Skeletal muscle satellite cell (primary cell): ENCODE results near the gene GSTA3.
"Not testable (repeated sequence)": the region's sequence is repeated elsewhere in the genome, so short reads cannot be mapped to it uniquely, and the experiment has no call there.

Source experiments
- H3K27me3 ChIP-seq: 2 replicates; pipeline ENCODE4 v1.7.0; 2013; ENCODE audit warnings: low read length; ENCODE audit not compliant: control insufficient read depth, insufficient read depth
- H3K36me3 ChIP-seq: 2 replicates; pipeline ENCODE4 v1.7.0; 2013; ENCODE audit warnings: mild to moderate bottlenecking, control low read depth, low read length; ENCODE audit not compliant: insufficient read depth
- H3K4me1 ChIP-seq: 2 replicates; pipeline ENCODE4 v1.7.0; 2013; ENCODE audit warnings: low read length; ENCODE audit not compliant: control insufficient read depth, insufficient read depth
- H3K4me2 ChIP-seq: 2 replicates; pipeline ENCODE4 v1.7.0; 2013; ENCODE audit warnings: mild to moderate bottlenecking, low read length
- H3K4me3 ChIP-seq: 2 replicates; pipeline ENCODE4 v1.7.0; 2013; ENCODE audit warnings: low read length
- H3K9ac ChIP-seq: 2 replicates; pipeline ENCODE4 v1.7.0; 2013; ENCODE audit warnings: mild to moderate bottlenecking, low read depth, low read length, moderate library complexity
- H3K9me3 ChIP-seq: replicated peaks from 2 replicates; pipeline ENCODE4 v1.7.0; 2013; ENCODE audit warnings: mild to moderate bottlenecking, control low read depth, low read length

Gene GSTA3

GRCh38 chr6:52877786-52878185 lies 31.7 kb downstream of the GSTA3 start:
- Histone ChIP-seq H3K9ac (no peak overlapping the region), H3K36me3 (no peaks in the 10 kb centered on the region), H3K27me3 (peaks cover 14% of the 10 kb centered on the region), H3K4me1 (peaks cover 17% of the 10 kb centered on the region), H3K9me3 (no peaks in the 10 kb centered on the region), H3K4me2 (no peak overlapping the region), H3K4me3 (no peak overlapping the region)

- H3K36me3 ChIP-seq: no peaks in the 10 kb centered on the region
Measured at GRCh38 chr6:52877168-52877567, 32.3 kb downstream of the GSTA3 start.

GRCh38 chr6:52876056-52876787 lies 33.3 kb downstream of the GSTA3 start:
- Histone ChIP-seq H3K4me1 (peaks cover 15% of the 10 kb centered on the region), H3K4me3 (no peak overlapping the region), H3K4me2 (no peak overlapping the region)

More at GRCh38 chr6:52877168-52877567, 32.3 kb downstream of the GSTA3 start:
- Histone ChIP-seq H3K4me1 (peaks cover 17% of the 10 kb centered on the region), H3K27me3 (peaks cover 20% of the 10 kb centered on the region), H3K4me3 (no peak overlapping the region), H3K9ac (no peak overlapping the region), H3K4me2 (no peak overlapping the region), H3K9me3 (no peaks in the 10 kb centered on the region)

GRCh38 chr6:52872031-52872430 lies 37.5 kb downstream of the GSTA3 start:
- H3K9ac ChIP-seq: no peak overlapping the region

More at GRCh38 chr6:52876056-52876787, 33.3 kb downstream of the GSTA3 start:
- no peaks in the 10 kb centered on the region for H3K9me3 ChIP-seq
- H3K27me3 ChIP-seq: peaks cover 24% of the 10 kb centered on the region
- H3K9ac ChIP-seq: no peak overlapping the region
- H3K36me3 ChIP-seq: no peaks in the 10 kb centered on the region

GRCh38 chr6:52871621-52872020 lies 37.9 kb downstream of the GSTA3 start:
- Histone ChIP-seq H3K4me2 (no peak overlapping the region), H3K27me3 (peaks cover 32% of the 10 kb centered on the region), H3K4me3 (no peak overlapping the region), H3K9me3 (no peaks in the 10 kb centered on the region), H3K4me1 (peaks cover under 1% of the 10 kb centered on the region), H3K9ac (no peak overlapping the region), H3K36me3 (no peaks in the 10 kb centered on the region)

More at GRCh38 chr6:52872031-52872430, 37.5 kb downstream of the GSTA3 start:
- Histone ChIP-seq H3K4me1 (peaks cover 4% of the 10 kb centered on the region), H3K36me3 (no peaks in the 10 kb centered on the region), H3K4me2 (no peak overlapping the region), H3K27me3 (peaks cover 32% of the 10 kb centered on the region), H3K9me3 (no peaks in the 10 kb centered on the region), H3K4me3 (no peak overlapping the region)

- not testable (repeated sequence) for H3K4me2 ChIP-seq, H3K9me3 ChIP-seq, H3K4me1 ChIP-seq, H3K9ac ChIP-seq, H3K4me3 ChIP-seq, H3K36me3 ChIP-seq
- H3K27me3 ChIP-seq: peaks cover 32% of the 10 kb centered on the region
Measured at GRCh38 chr6:52870335-52871091, 39.0 kb downstream of the GSTA3 start.

- not testable (repeated sequence) for H3K4me1 ChIP-seq
Measured at GRCh38 chr6:52868899-52869298, 40.6 kb downstream of the GSTA3 start.

GRCh38 chr6:52868240-52868639 lies 41.3 kb downstream of the GSTA3 start:
- Histone ChIP-seq H3K4me1 (no peaks in the 10 kb centered on the region), H3K27me3 (peaks cover 23% of the 10 kb centered on the region), H3K36me3 (no peaks in the 10 kb centered on the region), H3K4me2 (no peak overlapping the region), H3K9me3 (no peaks in the 10 kb centered on the region), H3K9ac (no peak overlapping the region), H3K4me3 (no peak overlapping the region)

More at GRCh38 chr6:52868899-52869298, 40.6 kb downstream of the GSTA3 start:
- not testable (repeated sequence) for H3K4me2 ChIP-seq, H3K9me3 ChIP-seq, H3K36me3 ChIP-seq, H3K9ac ChIP-seq, H3K4me3 ChIP-seq
- H3K27me3 ChIP-seq: peaks cover 29% of the 10 kb centered on the region

- H3K27me3 ChIP-seq: peaks cover 26% of the 10 kb centered on the region
- H3K9me3 ChIP-seq, H3K4me1 ChIP-seq, H3K9ac ChIP-seq, H3K4me3 ChIP-seq, H3K36me3 ChIP-seq, H3K4me2 ChIP-seq: not testable (repeated sequence)
Measured at GRCh38 chr6:52861151-52861550, 48.3 kb downstream of the GSTA3 start.

GRCh38 chr6:52858416-52858815 lies 51.1 kb downstream of the GSTA3 start:
- no peaks in the 10 kb centered on the region for H3K9me3 ChIP-seq
- H3K9ac ChIP-seq: no peak overlapping the region
- peaks cover 39% of the 10 kb centered on the region for H3K27me3 ChIP-seq
- H3K4me3 ChIP-seq: no peak overlapping the region
- H3K4me1 ChIP-seq: no peaks in the 10 kb centered on the region
- H3K36me3 ChIP-seq: no peaks in the 10 kb centered on the region
- H3K4me2 ChIP-seq: no peak overlapping the region

- not testable (repeated sequence) for H3K9ac ChIP-seq, H3K4me1 ChIP-seq, H3K4me2 ChIP-seq, H3K9me3 ChIP-seq, H3K36me3 ChIP-seq, H3K4me3 ChIP-seq
- peaks cover 46% of the 10 kb centered on the region for H3K27me3 ChIP-seq
Measured at GRCh38 chr6:52856137-52856536, 53.4 kb downstream of the GSTA3 start.
